CD4-positive, alpha-beta T cell (primary cell): Measurements from ENCODE around the gene SPSB2. TPM values are rescaled to one million over a fixed set of nuclear protein-coding genes. Genes with fewer than 3 reads are reported as not detected.

Experiments used
- ATAC-seq: fragments of 200-7000 bp; cut with Tn5 transposase; one replicate; pipeline ENCODE4 v1.10.0; 2022; ENCODE audit warnings: mild to moderate bottlenecking; ENCODE audit not compliant: poor library complexity
- CTCF ChIA-PET: fragments of 350-600 bp; sonication (Branson Sonifier 250); formaldehyde crosslinking; loops from one replicate; lab custom pipeline; 2021; ENCODE audit warnings: antibody characterized with exemption, inconsistent platforms; lab: Charles Lee
- POLR2A ChIA-PET: fragments of 350-600 bp; sonication (Branson Sonifier 250); formaldehyde crosslinking; loops from one replicate; lab custom pipeline; 2021; ENCODE audit warnings: antibody characterized with exemption, inconsistent platforms; lab: Charles Lee
- DNase-seq, 14 experiments: peaks; one replicate each; pipeline ENCODE4 v3.0.0-alpha.2; 2013 to 2020; ENCODE audit warnings: mixed read lengths in 2 of 14
- H3K27ac ChIP-seq, 2 donors: one replicate each; pipeline versions ENCODE4 v1.5.1 to v1.7.0; 2013; ENCODE audit warnings: low read length in 2 of 2, low read depth in 1 of 2, mild to moderate bottlenecking in 1 of 2
- H3K27me3 ChIP-seq, 2 experiments: 1 replicate in 1 of 2; 2 replicates in 1 of 2; pipeline versions ENCODE4 v1.6.1 to v1.7.0; 2013; ENCODE audit warnings: low read length in 2 of 2, control low read depth in 1 of 2, mild to moderate bottlenecking in 1 of 2, moderate library complexity in 1 of 2; ENCODE audit not compliant: insufficient read depth in 2 of 2, control insufficient read depth in 1 of 2
- H3K36me3 ChIP-seq: one replicate; pipeline ENCODE4 v1.6.1; 2013; ENCODE audit warnings: low read length, control low read depth; ENCODE audit not compliant: insufficient read depth
- H3K4me1 ChIP-seq: one replicate; pipeline ENCODE4 v1.6.1; 2013; ENCODE audit warnings: low read length, control low read depth; ENCODE audit not compliant: insufficient read depth
- H3K4me3 ChIP-seq: one replicate; pipeline ENCODE4 v1.5.1; 2013; ENCODE audit warnings: mild to moderate bottlenecking, low read length, moderate library complexity
- H3K9me3 ChIP-seq, 2 experiments: 1 replicate in 1 of 2; 2 replicates in 1 of 2; pipeline versions ENCODE4 v1.6.1 to v1.7.0; 2013; ENCODE audit warnings: low read length in 2 of 2, mild to moderate bottlenecking in 2 of 2, control low read depth in 1 of 2, moderate library complexity in 1 of 2; ENCODE audit not compliant: control insufficient read depth in 1 of 2, insufficient read depth in 1 of 2
- H3K27ac Mint-ChIP-seq: one replicate; pipeline ENCODE4 v1.8.0; 2020; ENCODE audit warnings: mixed read lengths
- H3K27me3 Mint-ChIP-seq: one replicate; pipeline ENCODE4 v1.8.0; 2021; ENCODE audit warnings: mixed read lengths
- H3K36me3 Mint-ChIP-seq: one replicate; pipeline ENCODE4 v1.8.0; 2021; ENCODE audit warnings: low read depth, mixed read lengths
- H3K4me1 Mint-ChIP-seq: one replicate; pipeline ENCODE4 v1.8.0; 2021; ENCODE audit warnings: low read depth, mixed read lengths
- H3K4me3 Mint-ChIP-seq: one replicate; pipeline ENCODE4 v1.8.0; 2020; ENCODE audit warnings: mild to moderate bottlenecking, mixed read lengths
- H3K9me3 Mint-ChIP-seq: one replicate; pipeline ENCODE4 v1.8.0; 2020; ENCODE audit warnings: mixed read lengths
- CTCF ChIP-seq: fragments of 200-600 bp; IDR thresholded peaks from one replicate; pipeline ENCODE4 v1.8.0; 2022; ENCODE audit warnings: antibody characterized with exemption, mild to moderate bottlenecking
- intact Hi-C, 2 experiments: fragments of 100-400 bp; cut with DNase I in 1 of 2; cut with micrococcal nuclease in 1 of 2; formaldehyde crosslinking; loops; one replicate each; pipeline versions ENCODE4 v1.15.1 to v1.9.0; 2023 to 2025; cut with DNase I, micrococcal nuclease
- total RNA-seq, 174 experiments: library from RNA in 2 of 174; stranded (reverse) in 2 of 174; gene quantifications; one replicate each; pipeline ENCODE4 v1.2.3 and lab custom pipeline; 2021 to 2026

Gene SPSB2
- total RNA-seq, 2 experiments from 2014 or later, result 3.2 to 3.3 TPM

- Mint-ChIP-seq H3K36me3 (peaks cover 52% of the 10 kb centered on the region), H3K4me1 (peaks cover 40% of the 10 kb centered on the region), H3K4me3 (no peak overlapping the region), H3K27ac (peak overlapping the region; percentile 87), H3K27me3 (no peaks in the 10 kb centered on the region), H3K9me3 (no peaks in the 10 kb centered on the region)
- intact Hi-C loops, result loop anchor here (5.0 kb wide), 4 partner anchors 38 to 192 kb away; partner anchors contain the start of genes EMG1 (in 2 of the 2), PHB2 (in 2 of the 2), ING4 (in 1 of the 2) and PTPN6 (in 1 of the 2)
- DNase-seq (peak in 1 of 14 experiments; percentile 19), ATAC-seq (no peak)
- Histone ChIP-seq H3K4me1 (peaks cover 42% of the 10 kb centered on the region), H3K27me3 (no peaks in the 10 kb centered on the region), H3K4me3 (no peak overlapping the region), H3K36me3 (peaks cover 45% of the 10 kb centered on the region), H3K27ac (peak overlapping the region; percentile 26 to 46), H3K9me3 (no peaks in the 10 kb centered on the region)
- CTCF ChIA-PET, result interaction anchor here (3.5 to 5.1 kb wide), 3 partner anchors 14 to 37 kb away, joined by 33 to 46 read pairs (median 41); partner anchors contain the start of genes SPSB2 and TPI1
- no peak for TF ChIP-seq CTCF
- POLR2A ChIA-PET, result interaction anchor here (0.5 to 6.6 kb wide), 4 partner anchors 13 to 101 kb away, joined by 3 to 106 read pairs (median 72); partner anchors contain the start of genes C12orf57, MLF2, RNU7-1 and SPSB2
These were observed 19.1 kb downstream of the SPSB2 start for GRCh38 chr12:6854036-6854435.

- TF ChIP-seq CTCF, result no peak
- peak overlapping the region; percentile 26 to 46 for H3K27ac ChIP-seq
- intact Hi-C loops, result loop anchor here (2.0 to 5.0 kb wide), 5 partner anchors 13 to 191 kb away; partner anchors contain the start of genes EMG1 (in 2 of the 2), PHB2 (in 2 of the 2), ING4 (in 1 of the 2) and PTPN6 (in 1 of the 2)
- ATAC-seq (no peak), DNase-seq (no peak)
- peaks cover 41% of the 10 kb centered on the region for H3K36me3 ChIP-seq
- no peaks in the 10 kb centered on the region for H3K9me3 Mint-ChIP-seq
- no peaks in the 10 kb centered on the region for H3K9me3 ChIP-seq
- POLR2A ChIA-PET, result interaction anchor here (0.9 to 6.6 kb wide), 10 partner anchors 13 to 164 kb away, joined by 3 to 106 read pairs (median 32); partner anchors contain the start of genes C12orf57, COPS7A, GNB3 and MLF2
- CTCF ChIA-PET, result interaction anchor here (1.2 to 5.1 kb wide), 5 partner anchors 14 to 100 kb away, joined by 3 to 46 read pairs (median 33); partner anchors contain the start of genes C12orf57, RNU7-1, SPSB2 and TPI1
- peaks cover 48% of the 10 kb centered on the region for H3K36me3 Mint-ChIP-seq
- H3K27me3 Mint-ChIP-seq, result no peaks in the 10 kb centered on the region
- H3K27ac Mint-ChIP-seq, result peak overlapping the region; percentile 87
- peaks cover 42% of the 10 kb centered on the region for H3K4me1 ChIP-seq
- peak overlapping the region; percentile 73 for H3K4me3 ChIP-seq
- peak overlapping the region; percentile 91 for H3K4me3 Mint-ChIP-seq
- peaks cover 40% of the 10 kb centered on the region for H3K4me1 Mint-ChIP-seq
- H3K27me3 ChIP-seq, result no peaks in the 10 kb centered on the region
These were observed 19.5 kb downstream of the SPSB2 start for GRCh38 chr12:6853626-6854025.

GRCh38 chr12:6852651-6853354, 20.3 kb downstream of the SPSB2 start:
- Mint-ChIP-seq H3K4me3 (peak overlapping the region; percentile 91), H3K36me3 (peaks cover 43% of the 10 kb centered on the region), H3K9me3 (no peaks in the 10 kb centered on the region), H3K27me3 (no peaks in the 10 kb centered on the region), H3K4me1 (peaks cover 36% of the 10 kb centered on the region), H3K27ac (peak overlapping the region; percentile 87)
- POLR2A ChIA-PET, result interaction anchor here (0.6 to 6.6 kb wide), 32 partner anchors 7 to 382 kb away, joined by 3 to 106 read pairs (median 6); partner anchors contain the start of genes C12orf57, CD4, COPS7A and ENO2
- Histone ChIP-seq H3K36me3 (peaks cover 32% of the 10 kb centered on the region), H3K4me1 (peaks cover 42% of the 10 kb centered on the region), H3K4me3 (peak overlapping the region; percentile 73), H3K9me3 (no peaks in the 10 kb centered on the region), H3K27me3 (no peaks in the 10 kb centered on the region), H3K27ac (peak overlapping the region; percentile 26 to 46)
- no peak for ATAC-seq
- CTCF ChIA-PET, result interaction anchor here (1.1 to 5.1 kb wide), 11 partner anchors 15 to 260 kb away, joined by 3 to 46 read pairs (median 7); partner anchors contain the start of genes C12orf57, MLF2, RNU7-1 and SPSB2
- intact Hi-C loops, result loop anchor here (1.0 to 5.0 kb wide), 7 partner anchors 14 to 191 kb away; partner anchors contain the start of genes EMG1 (in 2 of the 2), PHB2 (in 2 of the 2), ING4 (in 1 of the 2) and PTPN6 (in 1 of the 2)
- DNase-seq, result peak in 13 of 14 experiments; percentile 38 to 84 (median 57)
- no peak for TF ChIP-seq CTCF
